M059J (cell line): ENCODE measurements around the gene NEK6. TPM values are rescaled to one million over a fixed set of nuclear protein-coding genes. Genes with fewer than 3 reads are reported as not detected.

Experiments used
- DNase-seq: peaks from one replicate; pipeline ENCODE4 v3.0.0-alpha.2; 2012; ENCODE audit warnings: low read depth
- total RNA-seq: library from RNA; depleted of rRNA; stranded (reverse); fragments of >200 nt; shearing (Covaris generic); gene quantifications from 2 replicates; pipeline ENCODE4 v1.2.3, GENCODE V29; 2014

The NEK6 gene
- total RNA-seq, 1 experiment from 2014 or later, result 88.5 TPM

DNA sequence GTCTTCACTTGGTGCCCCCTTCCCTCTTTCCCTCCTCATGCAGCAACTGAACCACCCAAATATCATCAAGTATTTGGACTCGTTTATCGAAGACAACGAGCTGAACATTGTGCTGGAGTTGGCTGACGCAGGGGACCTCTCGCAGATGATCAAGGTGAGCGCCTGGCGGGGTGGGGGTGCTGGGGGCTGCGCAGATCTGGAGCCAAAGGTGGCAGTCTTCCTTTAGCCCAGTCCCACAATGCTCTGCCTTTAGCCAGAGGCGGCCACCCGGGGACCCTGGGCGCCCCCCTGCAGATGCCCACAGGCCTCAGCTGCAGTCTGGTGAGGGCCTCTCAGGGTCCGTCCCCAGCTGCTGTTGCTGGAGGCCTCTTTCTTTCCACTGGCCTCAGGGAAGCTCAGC lies 63.7 kb downstream of the NEK6 start:
- no peak for DNase-seq

DNA sequence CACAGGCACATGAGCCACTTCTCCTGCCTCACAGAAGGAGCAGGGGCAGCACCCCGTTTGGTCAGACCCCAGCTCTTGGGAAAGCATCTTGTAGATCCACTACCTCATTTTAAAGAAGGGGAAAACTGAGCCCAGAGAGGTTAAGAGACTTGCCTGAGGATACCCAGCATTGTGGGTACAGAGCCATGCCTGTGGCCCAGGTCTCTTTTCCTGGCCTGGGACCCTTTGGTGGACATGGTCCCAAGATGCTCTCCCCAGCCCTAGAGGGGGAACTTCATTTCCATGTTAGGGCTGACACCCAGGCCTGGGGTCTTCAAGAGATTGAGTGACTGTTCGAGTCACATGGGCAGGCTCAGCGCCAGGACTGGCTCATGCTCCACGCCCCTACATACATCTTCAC lies 64.2 kb downstream of the NEK6 start:
- DNase-seq, result no peak

DNA sequence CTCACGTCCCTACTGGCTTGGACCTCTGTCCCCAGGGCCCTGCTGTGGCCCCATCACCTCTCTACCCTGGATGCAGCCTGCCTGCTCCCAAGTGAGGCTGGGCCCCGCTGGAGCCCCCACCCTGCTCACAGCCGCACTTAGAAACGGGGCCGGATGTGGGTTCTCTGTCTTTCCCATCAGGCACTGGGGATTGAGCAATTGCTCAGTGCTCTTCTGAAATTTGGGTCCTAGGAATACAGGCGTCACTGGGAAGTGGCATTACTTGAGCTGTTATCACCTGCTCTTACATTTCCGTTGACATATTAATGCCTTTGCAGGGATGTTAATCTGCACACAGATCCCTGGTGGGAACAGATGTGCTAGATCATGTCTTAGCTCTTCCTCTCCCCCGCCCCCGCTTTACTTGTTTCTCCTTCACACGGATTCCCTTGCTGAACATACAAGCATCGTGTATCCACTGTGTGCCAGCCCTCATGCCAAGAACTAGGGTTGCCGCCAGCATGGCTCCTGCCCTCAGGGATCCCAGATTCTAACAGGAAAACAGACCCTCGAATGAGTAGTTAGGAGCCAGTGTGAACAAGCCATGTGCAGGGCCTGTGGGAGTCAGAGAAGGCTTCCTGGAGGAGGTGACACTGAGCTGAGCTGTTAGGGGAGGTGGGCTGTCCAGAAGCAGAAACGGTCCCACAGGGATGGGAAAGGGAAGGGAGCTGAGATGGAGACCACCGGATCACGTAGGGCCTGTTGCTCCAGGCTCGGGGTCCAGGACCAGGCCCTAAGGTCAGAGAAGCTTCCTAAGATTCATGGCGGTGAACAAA lies 65.1 kb downstream of the NEK6 start:
- no peak for DNase-seq

DNA sequence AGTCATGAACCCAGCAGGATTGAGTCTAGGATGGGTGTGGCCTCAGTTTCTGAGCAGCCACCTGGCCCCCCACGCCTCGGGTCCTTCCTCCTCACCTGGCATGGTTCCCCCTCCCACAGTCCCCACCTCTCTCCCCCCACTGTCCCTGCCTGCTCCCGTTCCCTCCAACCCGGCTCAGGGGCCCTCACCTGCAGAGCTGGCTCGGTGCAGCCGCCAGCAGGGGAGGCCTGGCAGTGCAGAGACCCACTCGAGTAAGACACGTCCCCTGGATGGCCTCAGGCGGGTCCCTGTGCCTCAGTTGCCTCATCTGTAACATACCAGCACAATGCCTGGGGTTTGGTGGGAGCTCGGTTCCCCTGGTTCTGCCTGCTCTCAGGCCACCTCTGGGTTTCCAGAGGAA lies 66.2 kb downstream of the NEK6 start:
- DNase-seq, result no peak

DNA sequence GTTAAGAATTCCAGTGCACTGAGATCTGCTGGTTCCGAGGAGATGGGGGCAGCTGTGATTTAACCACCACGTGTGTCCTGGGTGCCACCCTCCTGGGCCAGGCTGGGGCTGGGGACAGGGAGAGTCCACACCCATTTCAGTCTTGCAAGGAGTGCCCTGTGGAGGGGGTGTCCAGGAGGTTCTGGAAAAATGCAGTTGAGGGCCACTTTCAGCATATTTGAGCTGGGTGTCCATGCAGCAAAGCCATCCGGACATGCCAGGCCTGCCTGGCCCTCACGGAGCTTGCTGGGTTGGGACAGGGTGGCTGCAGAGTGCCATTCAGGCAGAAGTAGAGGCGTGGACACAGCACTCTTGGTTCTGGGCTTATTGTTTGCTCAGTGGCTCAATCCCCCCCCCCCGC lies 68.1 kb downstream of the NEK6 start:
- DNase-seq, result no peak

DNA sequence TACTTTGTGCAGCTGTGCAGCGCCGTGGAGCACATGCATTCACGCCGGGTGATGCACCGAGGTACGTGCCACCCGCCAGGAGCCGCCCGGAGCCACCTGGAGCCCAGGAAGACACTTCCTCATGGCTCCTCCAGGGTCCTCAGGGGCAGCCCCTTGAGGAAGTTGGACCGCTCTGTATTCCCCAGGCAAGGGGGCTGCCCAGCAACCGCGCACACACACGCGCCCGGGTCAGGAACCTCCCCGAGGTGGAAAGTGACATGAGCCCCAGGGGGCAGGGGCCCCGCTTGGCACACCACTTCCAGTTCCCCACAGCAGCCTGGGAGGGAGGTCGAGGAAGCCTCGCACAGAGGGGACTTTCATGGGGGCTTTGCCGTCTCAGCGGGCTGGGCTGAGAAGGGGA lies 68.6 kb downstream of the NEK6 start:
- DNase-seq, result no peak

DNA sequence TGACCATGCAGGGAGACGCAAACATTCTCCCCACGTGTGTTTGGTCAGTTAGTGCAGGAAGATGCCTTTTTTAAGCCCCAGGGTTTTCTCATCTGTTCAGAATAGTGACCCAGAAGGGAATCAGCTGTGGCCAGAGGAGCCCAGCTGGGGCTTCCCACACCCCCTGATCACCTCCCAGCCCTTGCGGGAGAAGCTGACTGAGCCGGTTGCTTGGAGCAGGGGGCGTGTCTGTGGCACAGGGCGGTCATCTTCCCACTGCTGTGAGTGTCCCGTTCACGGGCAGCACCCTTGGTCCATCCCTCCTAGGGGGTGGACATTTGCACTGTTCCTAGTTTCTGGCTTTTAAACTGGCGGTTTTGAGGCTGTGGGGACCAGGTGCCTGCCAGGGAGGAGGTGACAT lies 69.7 kb downstream of the NEK6 start:
- DNase-seq, result no peak

DNA sequence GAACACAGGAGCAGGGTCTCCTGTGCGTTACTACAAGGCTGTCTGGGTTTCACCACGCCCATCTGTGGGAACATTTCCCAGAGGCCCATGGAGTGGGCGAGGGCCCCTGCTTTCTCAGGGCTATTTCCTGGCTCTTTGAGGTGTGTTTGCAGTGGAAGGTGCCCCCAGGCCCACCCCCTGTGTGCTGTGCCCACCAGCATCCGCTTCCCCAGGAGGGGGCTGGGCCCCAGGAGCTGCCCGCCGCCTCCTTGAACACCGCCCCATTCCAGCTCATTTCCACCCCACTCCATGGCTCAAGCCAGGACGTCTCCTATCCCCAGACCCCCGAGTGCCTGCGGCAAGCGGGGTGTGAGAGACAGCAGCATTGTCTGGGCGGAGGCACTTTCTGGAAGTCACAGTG lies 70.5 kb downstream of the NEK6 start:
- no peak for DNase-seq

DNA sequence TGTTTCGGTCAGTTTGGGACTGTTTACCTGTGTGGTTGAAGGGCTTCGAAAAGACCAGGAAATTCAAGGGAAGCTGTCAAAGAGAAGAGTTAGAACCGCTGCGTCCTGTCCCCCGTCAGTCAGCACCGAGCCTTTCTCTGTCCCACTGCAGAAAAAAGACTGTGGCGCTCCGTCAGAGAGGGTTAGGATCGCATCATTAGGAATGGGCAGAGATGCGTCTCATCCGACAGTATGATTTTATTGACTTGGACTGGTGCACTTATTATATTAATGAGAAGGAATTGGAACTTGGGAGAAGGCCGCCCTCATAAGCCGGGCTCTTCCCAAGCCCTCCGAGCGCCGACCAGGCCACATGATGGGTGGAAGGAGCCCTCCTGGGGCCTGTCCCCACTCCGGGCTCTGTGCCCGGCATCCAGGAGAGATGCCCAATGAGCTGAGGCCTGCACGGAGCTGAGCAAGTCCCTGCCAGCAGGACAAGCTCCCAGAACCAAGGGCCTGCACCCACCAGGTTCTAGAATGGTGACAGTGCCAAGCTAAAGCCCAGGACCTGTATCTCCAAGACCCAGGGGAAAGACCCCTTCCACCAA lies 71.5 kb downstream of the NEK6 start:
- no peak for DNase-seq

DNA sequence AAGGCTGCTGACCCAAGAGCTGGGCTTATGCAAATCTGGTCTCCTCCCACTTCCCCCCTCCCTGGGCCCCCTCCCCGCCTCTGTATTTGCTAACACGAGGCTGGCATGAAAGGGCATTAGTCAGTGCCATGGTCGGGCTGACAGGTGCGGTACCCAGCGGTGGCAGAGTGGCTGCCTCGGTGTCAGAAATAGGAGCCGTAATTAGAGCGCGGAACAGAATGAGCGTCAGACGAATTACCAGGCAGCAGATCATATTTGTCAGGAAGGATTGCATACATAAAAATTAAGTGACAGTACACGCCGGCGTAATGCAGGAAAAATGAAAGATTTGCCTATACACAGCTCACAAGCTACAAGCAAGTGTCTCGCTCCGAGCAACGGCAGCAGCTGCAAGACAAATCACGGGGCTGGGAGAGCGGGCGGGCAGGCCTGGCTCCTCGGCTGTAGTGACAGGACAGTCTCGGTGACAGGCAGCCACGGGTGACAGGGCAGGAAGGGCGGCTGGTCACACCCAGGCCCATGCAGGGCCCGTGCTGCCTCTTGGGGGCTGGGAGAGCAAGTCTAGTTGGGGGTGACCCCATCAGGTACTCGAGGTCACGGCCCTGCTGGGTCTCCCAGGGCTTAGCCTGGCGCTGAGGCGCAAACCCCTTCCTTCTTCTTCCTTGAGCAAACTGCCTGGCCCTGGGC lies 72.4 kb downstream of the NEK6 start:
- no peak for DNase-seq

DNA sequence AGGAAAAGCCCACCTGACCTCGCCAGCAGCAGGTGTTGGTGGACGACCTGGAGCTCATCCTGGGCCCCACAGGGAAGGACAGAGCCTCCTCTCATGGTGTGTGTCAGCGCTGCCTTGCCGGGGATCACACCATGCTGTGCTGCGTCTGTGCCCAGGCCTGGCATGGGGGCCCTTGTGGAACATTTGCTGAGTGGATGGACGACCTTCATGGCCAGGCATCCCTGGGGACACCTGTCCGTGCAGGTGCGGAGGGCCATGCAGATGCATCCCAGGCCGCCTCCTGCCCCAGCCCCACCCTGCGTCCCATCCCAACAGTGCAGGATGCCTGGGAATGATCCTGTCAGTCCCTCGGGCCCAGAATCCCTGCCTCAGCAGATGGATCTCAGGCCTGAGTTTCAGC lies 73.8 kb downstream of the NEK6 start:
- no peak for DNase-seq

DNA sequence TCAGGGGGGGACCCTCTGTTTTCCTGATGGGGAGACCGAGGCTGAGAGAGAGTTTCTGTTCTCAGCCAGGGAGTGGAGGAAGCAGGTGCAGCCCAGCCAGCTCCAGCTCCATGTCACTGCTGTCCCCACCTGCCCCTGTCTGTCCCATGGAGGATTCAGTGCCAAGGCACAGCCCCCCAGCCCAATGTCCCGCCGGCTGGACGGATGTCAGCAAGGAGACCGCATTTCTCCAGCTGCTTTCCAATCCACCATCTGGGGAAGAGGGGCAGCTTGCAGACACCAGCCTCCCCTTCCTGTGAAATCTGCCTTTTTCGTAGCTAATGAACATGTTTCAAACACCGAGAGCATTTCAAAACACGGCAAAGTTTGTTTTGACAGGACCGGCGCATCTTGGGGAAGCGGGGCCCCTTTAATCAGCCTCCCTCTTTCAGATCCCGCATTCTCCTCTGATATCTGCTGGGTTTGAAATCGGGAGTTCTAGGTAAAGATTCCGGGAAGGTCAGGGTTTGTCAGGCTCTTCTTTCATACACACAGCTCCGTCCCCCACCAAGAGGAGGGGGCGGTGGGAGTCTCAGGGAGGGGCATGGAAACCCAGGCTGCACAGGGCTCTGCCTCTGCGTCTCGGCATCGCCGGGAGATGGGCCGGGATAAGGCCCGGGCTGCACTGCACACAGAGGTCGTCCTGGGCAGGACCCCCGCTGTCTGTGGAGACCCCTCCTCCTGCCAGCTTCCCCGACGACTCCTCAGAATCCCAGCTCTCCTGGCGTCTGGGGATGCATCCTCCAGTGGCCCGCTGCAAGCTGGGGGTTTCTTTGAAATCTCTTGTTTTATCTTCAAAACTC lies 74.8 kb downstream of the NEK6 start:
- no peak for DNase-seq

DNA sequence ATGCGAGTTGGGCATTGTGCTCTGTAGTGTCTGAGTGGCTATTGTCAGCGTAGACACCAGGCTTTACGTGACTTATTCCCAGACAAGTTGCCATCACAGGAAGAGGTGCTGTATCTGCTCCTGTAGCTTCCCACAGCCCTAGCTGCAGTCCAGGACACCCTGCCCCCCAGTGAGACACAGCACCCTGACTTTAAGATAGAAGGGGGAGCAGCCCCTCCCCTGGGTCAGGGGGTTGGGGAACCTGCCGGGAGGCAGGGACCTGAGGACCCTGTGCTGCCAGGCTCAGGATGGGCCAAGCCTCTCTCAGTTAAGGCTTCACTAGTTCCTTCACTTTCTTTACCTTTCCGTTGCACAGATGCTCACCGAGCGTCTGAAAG lies 75.4 kb downstream of the NEK6 start:
- DNase-seq, result no peak

DNA sequence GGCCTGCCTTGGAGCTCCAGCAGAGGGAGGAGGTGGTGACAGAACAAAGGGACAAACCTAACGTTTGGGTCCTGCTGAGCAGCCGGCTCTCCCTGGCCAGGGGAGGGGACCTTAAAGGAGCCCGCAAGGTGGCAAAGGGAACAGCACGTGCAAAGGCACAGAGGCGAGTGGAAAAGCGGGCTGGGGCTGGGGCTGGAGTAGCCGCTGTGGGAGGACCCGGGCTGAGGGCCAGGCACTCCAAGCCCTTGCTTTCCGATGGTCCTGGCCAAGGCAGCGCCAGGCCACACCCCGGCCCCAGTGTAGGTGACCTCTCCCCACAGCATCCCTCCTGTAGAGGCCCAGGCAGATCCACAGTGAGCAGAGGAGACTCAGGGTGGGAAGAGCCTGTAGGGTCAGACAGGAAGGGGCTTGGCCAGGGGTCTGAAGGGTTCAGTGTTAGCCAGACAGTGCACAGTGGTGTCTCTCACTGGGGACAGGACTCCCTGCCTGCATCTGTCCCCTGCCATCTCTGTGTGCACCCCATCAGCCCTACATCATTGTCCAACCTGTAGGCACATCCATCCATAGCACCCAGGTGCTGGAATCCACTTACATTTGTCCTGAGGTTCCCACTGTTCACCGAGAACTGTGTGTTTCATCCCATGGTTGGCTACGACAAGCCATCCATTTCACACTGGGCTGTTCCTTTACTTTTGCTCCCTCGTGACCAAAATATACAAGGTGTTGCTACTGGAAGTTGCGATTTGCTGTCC lies 77.0 kb downstream of the NEK6 start:
- no peak for DNase-seq

DNA sequence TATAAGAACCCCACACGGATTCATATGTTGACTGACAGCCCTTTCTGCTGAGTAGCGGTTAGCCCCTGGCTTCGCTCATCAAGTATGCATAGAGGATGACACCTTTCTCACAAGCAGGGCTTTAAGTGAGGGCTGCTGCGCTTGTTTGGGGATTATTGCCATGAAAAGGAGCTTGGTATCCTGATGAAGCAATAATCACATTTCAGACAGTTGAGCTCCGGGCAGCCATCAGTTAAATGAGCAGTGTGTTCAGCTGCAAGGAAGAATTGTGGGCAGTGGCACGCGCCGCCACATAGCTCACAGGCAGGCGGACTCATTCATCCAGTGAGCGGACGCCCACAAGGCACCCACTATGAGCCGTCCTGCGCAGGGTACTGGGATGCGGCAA lies 77.6 kb downstream of the NEK6 start:
- DNase-seq, result no peak

DNA sequence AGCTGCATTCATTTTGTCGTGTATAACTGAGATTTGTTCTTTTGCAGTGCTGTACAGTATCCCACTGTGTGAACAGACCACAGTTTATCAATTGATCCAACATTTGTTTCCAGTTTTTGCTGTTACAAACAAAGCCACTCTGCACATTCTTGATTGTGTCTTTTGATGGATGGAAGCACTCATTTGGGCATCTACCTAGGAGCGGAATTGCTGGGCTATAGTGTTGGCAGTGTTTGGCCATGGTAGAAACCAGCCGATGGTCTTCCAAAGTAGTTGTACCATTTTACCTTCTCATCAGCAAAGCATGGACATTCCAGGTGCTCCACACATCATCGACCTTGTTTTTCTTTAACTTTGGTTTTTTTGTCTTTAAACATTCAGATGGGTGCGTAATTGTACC lies 79.8 kb downstream of the NEK6 start:
- DNase-seq, result no peak

DNA sequence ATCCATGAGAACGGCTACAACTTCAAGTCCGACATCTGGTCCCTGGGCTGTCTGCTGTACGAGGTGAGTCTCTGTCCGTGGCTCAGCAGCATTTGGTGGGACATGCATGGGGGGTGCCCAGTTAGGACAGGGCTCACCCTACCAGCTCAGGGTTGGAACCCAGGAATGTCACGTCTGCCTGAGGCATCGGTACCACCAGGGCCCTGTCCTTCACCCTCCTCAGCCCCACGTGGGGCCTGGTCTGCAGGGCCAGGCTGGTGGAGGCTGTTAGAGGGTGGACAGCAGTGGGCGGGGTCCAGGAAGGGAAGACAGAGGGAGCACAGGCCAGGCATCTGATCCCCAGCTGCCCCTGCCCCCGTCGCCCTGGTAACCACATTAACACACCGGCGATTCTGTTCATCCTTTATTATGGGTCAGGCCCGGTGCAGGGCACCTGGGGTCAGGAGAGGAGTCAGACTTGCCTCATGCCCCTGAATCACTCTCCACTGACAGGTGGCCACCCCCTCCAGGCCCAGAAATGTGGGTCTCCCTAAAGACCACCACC lies 81.9 kb downstream of the NEK6 start:
- DNase-seq, result peak; percentile 33

DNA sequence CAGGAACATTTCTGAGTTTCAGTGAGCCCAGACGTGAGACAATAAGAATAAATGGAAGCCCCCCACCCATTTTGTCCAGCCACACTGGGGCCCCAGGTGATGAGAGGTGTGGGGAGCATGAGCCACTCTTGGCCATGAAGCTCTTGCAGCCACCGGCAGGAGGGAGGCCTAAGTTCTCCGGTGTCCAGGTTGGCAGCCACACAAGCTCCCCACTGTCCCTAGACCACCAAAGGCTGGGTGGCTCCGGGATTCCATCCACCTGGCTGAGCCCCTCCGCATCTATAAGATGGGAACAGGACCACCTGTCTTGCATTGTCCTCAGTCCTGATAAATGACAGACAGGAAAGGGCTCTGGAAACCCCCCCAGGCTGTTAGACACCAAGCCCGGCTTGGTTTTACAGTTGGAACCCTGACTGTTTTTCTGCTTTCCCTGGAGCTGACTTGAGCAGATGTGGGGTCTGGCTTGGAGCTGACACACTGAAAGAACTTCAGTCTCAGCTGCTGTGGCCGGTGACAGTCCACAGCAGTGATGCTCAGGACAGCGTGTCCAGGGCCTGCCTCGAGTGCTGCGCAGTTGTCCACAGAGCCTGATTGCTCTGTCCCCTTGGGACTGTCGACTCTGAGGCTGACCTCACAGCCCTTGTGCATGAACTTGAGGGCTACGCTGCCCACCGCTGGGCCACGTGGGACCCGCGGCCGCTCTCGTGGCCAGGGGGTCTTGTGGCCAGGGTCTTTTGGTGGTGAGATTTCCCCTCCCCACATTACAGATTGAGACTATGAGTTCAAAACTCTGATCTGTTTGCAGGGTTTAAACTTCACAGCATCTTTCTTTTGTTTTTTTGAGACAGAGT lies 82.7 kb downstream of the NEK6 start:
- DNase-seq, result no peak

DNA sequence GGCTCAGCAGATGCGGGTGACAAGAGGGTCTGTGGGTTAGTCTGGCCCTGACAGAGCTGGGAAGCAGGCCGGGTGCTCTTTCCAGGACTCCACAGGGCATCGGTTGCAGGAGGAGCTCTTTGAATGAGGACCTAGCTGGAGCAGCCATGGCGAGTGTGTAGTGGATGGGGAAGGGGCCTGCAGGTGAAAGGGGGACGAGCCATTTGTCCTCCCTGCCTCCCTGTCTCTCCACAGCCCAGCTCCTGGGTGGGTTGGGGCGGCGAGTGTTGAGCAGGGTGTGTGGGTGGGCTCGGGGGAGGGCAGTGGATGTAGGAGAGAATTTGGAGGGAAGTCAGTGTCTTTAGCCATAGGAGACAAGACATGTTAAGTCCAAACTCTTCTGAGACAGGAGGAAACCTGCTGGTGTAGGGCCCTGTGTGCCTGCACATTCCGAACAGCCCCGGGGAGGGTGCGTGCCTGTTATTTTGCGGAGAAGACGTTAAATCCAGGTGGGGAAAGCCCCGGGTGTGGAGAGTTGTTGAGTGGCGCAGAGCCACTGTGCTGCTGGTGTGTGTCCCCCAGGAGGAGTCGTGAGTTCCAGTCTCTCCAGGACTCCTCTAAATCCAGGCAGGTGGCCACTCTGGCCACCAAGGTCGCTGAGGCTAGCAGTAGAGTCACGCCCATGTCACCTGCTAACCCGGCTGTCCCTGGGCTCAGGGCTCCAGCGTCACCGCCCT lies 83.9 kb downstream of the NEK6 start:
- DNase-seq, result no peak

DNA sequence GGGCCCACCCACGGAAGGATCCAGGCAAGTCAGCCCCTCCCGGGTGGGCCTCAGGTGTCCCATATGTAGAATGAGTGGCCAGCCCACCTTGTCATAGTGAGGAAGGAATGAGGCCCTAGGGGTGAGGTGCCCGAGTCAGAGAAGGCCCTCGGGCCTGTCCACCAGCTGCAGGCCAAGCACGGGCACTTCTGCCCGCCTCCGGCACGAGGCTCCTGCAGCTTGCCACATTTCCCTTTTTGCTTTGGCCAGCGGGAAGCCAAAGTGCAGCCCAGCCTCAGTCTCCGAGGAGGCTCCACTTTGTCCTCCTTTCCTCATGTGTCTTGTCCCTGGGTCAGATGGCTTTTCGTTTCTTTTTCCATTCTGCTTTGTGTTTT lies 84.6 kb downstream of the NEK6 start:
- DNase-seq, result no peak
